HEK293T (cell line): ENCODE measurements around the gene TMEM107.

ENCODE experiments used
- CTCF ChIA-PET: fragments of 350-600 bp; formaldehyde crosslinking; extraction: SDS; loops from one replicate; lab custom pipeline; 2021; ENCODE audit warnings: antibody characterized with exemption, inconsistent platforms; lab: Yijun Ruan, JAX
- POLR2A ChIA-PET: fragments of 350-600 bp; formaldehyde crosslinking; extraction: SDS; loops from one replicate; lab custom pipeline; 2020; ENCODE audit warnings: antibody characterized with exemption, inconsistent platforms; lab: Yijun Ruan, JAX
- DNase-seq: peaks from one replicate; pipeline ENCODE4 v3.0.0; 2012; ENCODE audit warnings: mixed read lengths; ENCODE audit errors: extremely low spot score
- ARNT ChIP-seq: fragments of 450-650 bp; IDR thresholded peaks from 2 replicates; pipeline ENCODE4 v1.6.1; 2017; ENCODE audit warnings: mild to moderate bottlenecking
- BHLHE40 ChIP-seq: fragments of 450-650 bp; IDR thresholded peaks from 2 replicates; pipeline ENCODE4 v1.6.1; 2016; ENCODE audit warnings: mild to moderate bottlenecking, moderate library complexity, borderline replicate concordance
- CTBP1 ChIP-seq: fragments of 450-650 bp; IDR thresholded peaks from 2 replicates; pipeline ENCODE4 v1.6.1; 2016; ENCODE audit warnings: borderline replicate concordance
- ELF4 ChIP-seq: fragments of 450-650 bp; IDR thresholded peaks from 2 replicates; pipeline ENCODE4 v1.6.1; 2017; ENCODE audit warnings: antibody characterized with exemption
- FOXA1 ChIP-seq: fragments of 450-650 bp; IDR thresholded peaks from 2 replicates; pipeline ENCODE4 v1.6.1; 2016; ENCODE audit warnings: mild to moderate bottlenecking
- FOXK2 ChIP-seq: fragments of 450-650 bp; IDR thresholded peaks from 2 replicates; pipeline ENCODE4 v1.6.1; 2016; ENCODE audit warnings: mild to moderate bottlenecking
- FOXM1 ChIP-seq: fragments of 450-650 bp; IDR thresholded peaks from 2 replicates; pipeline ENCODE4 v1.6.1; 2017; ENCODE audit warnings: mild to moderate bottlenecking, borderline replicate concordance
- HDGF ChIP-seq: fragments of 450-650 bp; IDR thresholded peaks from 2 replicates; pipeline ENCODE4 v1.6.1; 2017; ENCODE audit warnings: antibody characterized with exemption, borderline replicate concordance
- L3MBTL2 ChIP-seq: fragments of 450-650 bp; conservative IDR thresholded peaks from 2 replicates; pipeline ENCODE4 v1.6.1; 2016; ENCODE audit warnings: mild to moderate bottlenecking
- LEF1 ChIP-seq: fragments of 450-650 bp; IDR thresholded peaks from 2 replicates; pipeline ENCODE4 v1.6.1; 2017; ENCODE audit warnings: mild to moderate bottlenecking, borderline replicate concordance
- NFRKB ChIP-seq: fragments of 450-650 bp; IDR thresholded peaks from 2 replicates; pipeline ENCODE4 v1.6.1; 2016; ENCODE audit warnings: mild to moderate bottlenecking, moderate library complexity
- PKNOX1 ChIP-seq: fragments of 450-650 bp; IDR thresholded peaks from 2 replicates; pipeline ENCODE4 v1.6.1; 2016
- SP1 ChIP-seq: fragments of 450-650 bp; IDR thresholded peaks from 2 replicates; pipeline ENCODE4 v1.6.1; 2017
- SUZ12 ChIP-seq: fragments of 450-650 bp; IDR thresholded peaks from 2 replicates; pipeline ENCODE4 v1.6.1; 2016; ENCODE audit warnings: mild to moderate bottlenecking
- TARDBP ChIP-seq: fragments of 450-650 bp; IDR thresholded peaks from 2 replicates; pipeline ENCODE4 v1.6.1; 2016
- ZNF384 ChIP-seq: fragments of 450-650 bp; IDR thresholded peaks from 2 replicates; pipeline ENCODE4 v1.6.1; 2016

TMEM107 gene

GRCh38 chr17:8140065-8141029 is 35.8 kb downstream of the TMEM107 start:
- DNase-seq, result no peak
- POLR2A ChIA-PET, result interaction anchor here (1.3 to 5.8 kb wide), 6 partner anchors 12 to 82 kb away, joined by 4 to 53 read pairs (median 8); partner anchors contain the start of gene PER1
- TF ChIP-seq SUZ12, result no peak
- no peak for TF ChIP-seq SP1
- no peak for TF ChIP-seq PKNOX1
- TF ChIP-seq L3MBTL2, result no peak
- no peak for TF ChIP-seq ELF4
- TF ChIP-seq ZNF384, result no peak
- no peak for TF ChIP-seq TARDBP
- no peak for TF ChIP-seq NFRKB
- CTCF ChIA-PET, result interaction anchor here (1.3 kb wide), 1 partner anchor 83 kb away, joined by 3 read pairs; no protein-coding TSS in a partner anchor

GRCh38 chr17:8138672-8139371 is 37.4 kb downstream of the TMEM107 start:
- DNase-seq, result peak; percentile 89
- ChIA-PET POLR2A (interaction anchor here (1.0 to 5.8 kb wide), 7 partner anchors 14 to 243 kb away, joined by 3 to 53 read pairs (median 4); partner anchors contain the start of genes PER1 and SLC25A35), CTCF (interaction anchor here (1.4 to 2.4 kb wide), 2 partner anchors 65 to 108 kb away, joined by 4 to 6 read pairs; partner anchors contain the start of gene CTC1)
- peak; percentile 48; the same call in 1 of the 2 replicates for TF ChIP-seq L3MBTL2
- TF ChIP-seq SUZ12, result no peak
- 0 out of 2 replicates have a peak, but pooled peaks have one; percentile 49 for TF ChIP-seq PKNOX1
- TF ChIP-seq FOXM1, result no peak

GRCh38 chr17:8138374-8138671 is 37.9 kb downstream of the TMEM107 start:
- ChIA-PET CTCF (interaction anchor here (0.7 to 2.4 kb wide), 4 partner anchors 19 to 109 kb away, joined by 4 to 7 read pairs (median 5); partner anchors contain the start of gene CTC1), POLR2A (interaction anchor here (1.0 to 5.8 kb wide), 6 partner anchors 14 to 244 kb away, joined by 3 to 53 read pairs (median 4); partner anchors contain the start of genes PER1 and SLC25A35)
- no peak for DNase-seq
- TF ChIP-seq L3MBTL2 (0 out of 2 replicates have a peak, but pooled peaks have one; percentile 28), HDGF (no peak)

GRCh38 chr17:8137645-8138373 is 38.4 kb downstream of the TMEM107 start:
- TF ChIP-seq FOXA1 (no peak), SP1 (no peak), ARNT (no peak), BHLHE40 (no peak), ELF4 (no peak), L3MBTL2 (no peak), TARDBP (no peak), NFRKB (no peak), FOXM1 (no peak), ZNF384 (no peak), HDGF (no peak), CTBP1 (no peak), FOXK2 (no peak), LEF1 (no peak), PKNOX1 (no peak), SUZ12 (no peak)
- no peak for DNase-seq
- POLR2A ChIA-PET, result interaction anchor here (0.9 to 5.8 kb wide), 9 partner anchors 9 to 244 kb away, joined by 3 to 53 read pairs (median 4); partner anchors contain the start of genes AURKB, PER1 and SLC25A35
- CTCF ChIA-PET, result interaction anchor here (0.7 to 2.4 kb wide), 6 partner anchors 18 to 71 kb away, joined by 3 to 7 read pairs (median 4); no protein-coding TSS in a partner anchor

- DNase-seq, result no peak
- CTCF ChIA-PET, result interaction anchor here (0.9 kb wide), 1 partner anchor 73 kb away, joined by 3 read pairs; no protein-coding TSS in a partner anchor
- POLR2A ChIA-PET, result interaction anchor here (0.7 to 1.3 kb wide), 3 partner anchors 20 to 90 kb away, joined by 3 to 4 read pairs (median 4); no protein-coding TSS in a partner anchor
- no peak for TF ChIP-seq HDGF
- no peak for TF ChIP-seq L3MBTL2
- no peak for TF ChIP-seq LEF1
- no peak for TF ChIP-seq ZNF384
- TF ChIP-seq FOXM1, result no peak
- no peak for TF ChIP-seq FOXA1
- TF ChIP-seq PKNOX1, result no peak
- no peak for TF ChIP-seq ELF4
- TF ChIP-seq CTBP1, result no peak
- no peak for TF ChIP-seq SUZ12
- no peak for TF ChIP-seq SP1
- no peak for TF ChIP-seq FOXK2
- no peak for TF ChIP-seq BHLHE40
- TF ChIP-seq TARDBP, result no peak
- no peak for TF ChIP-seq NFRKB
- TF ChIP-seq ARNT, result no peak
Measured at GRCh38 chr17:8133941-8134340, 42.2 kb downstream of the TMEM107 start.
